Ectodermal cell (in vitro differentiated cells): ENCODE results near the gene ICAM2.
"Not testable (repeated sequence)": the region's sequence is repeated elsewhere in the genome, so short reads cannot be mapped to it uniquely, and the experiment has no call there.

Experiments
- H3K27ac ChIP-seq: 2 replicates; pipeline ENCODE4 v1.7.0; 2013; ENCODE audit warnings: mild to moderate bottlenecking, low read depth, low read length; ENCODE audit not compliant: insufficient read depth, poor library complexity, severe bottlenecking
- H3K27me3 ChIP-seq: 2 replicates; pipeline ENCODE4 v1.7.0; 2013; ENCODE audit warnings: mild to moderate bottlenecking, low read length; ENCODE audit not compliant: insufficient read depth, control insufficient read depth, poor library complexity, severe bottlenecking
- H3K36me3 ChIP-seq: one replicate; pipeline ENCODE4 v1.7.0; 2013; ENCODE audit warnings: low read length; ENCODE audit not compliant: control insufficient read depth, insufficient read depth
- H3K4me1 ChIP-seq: one replicate; pipeline ENCODE4 v1.7.0; 2013; ENCODE audit warnings: low read length; ENCODE audit not compliant: control insufficient read depth, insufficient read depth
- H3K4me3 ChIP-seq: 2 replicates; pipeline ENCODE4 v1.7.0; 2013; ENCODE audit warnings: low read depth, low read length, control low read depth; ENCODE audit not compliant: insufficient read depth
- H3K9me3 ChIP-seq: 2 replicates; pipeline ENCODE4 v1.7.0; 2013; ENCODE audit warnings: mild to moderate bottlenecking, low read length, moderate library complexity; ENCODE audit not compliant: control insufficient read depth
- WGBS, 2 experiments: methylation state at CpG; one replicate each; pipeline ENCODE4 v1.1.7; 2013; ENCODE audit warnings: missing lambda C conversion rate in 2 of 2; 5-methylcytosine and 5-hydroxymethylcytosine counted together

The ICAM2 gene

GRCh38 chr17:64015447-64015846 lies 5.0 kb downstream of the ICAM2 start:
- H3K36me3 ChIP-seq: no peaks in the 10 kb centered on the region
- no peaks in the 10 kb centered on the region for H3K27me3 ChIP-seq
- WGBS, 2 experiments: 88 to 95% methylated on average over 6 of the region's 6 CpGs
- H3K9me3 ChIP-seq: no peaks in the 10 kb centered on the region
- H3K27ac ChIP-seq: no peak overlapping the region
- no peak overlapping the region for H3K4me3 ChIP-seq
- H3K4me1 ChIP-seq: no peaks in the 10 kb centered on the region

- Histone ChIP-seq H3K27me3 (no peaks in the 10 kb centered on the region), H3K36me3 (no peaks in the 10 kb centered on the region), H3K4me3 (no peak overlapping the region), H3K9me3 (no peaks in the 10 kb centered on the region), H3K4me1 (peaks cover 7% of the 10 kb centered on the region), H3K27ac (no peak overlapping the region)
- WGBS, 2 experiments: 69 to 76% methylated on average over 8 of the region's 8 CpGs
Measured at GRCh38 chr17:64009571-64010402, 10.6 kb downstream of the ICAM2 start.

GRCh38 chr17:64008830-64009229 lies 11.6 kb downstream of the ICAM2 start:
- no peaks in the 10 kb centered on the region for H3K9me3 ChIP-seq
- H3K36me3 ChIP-seq: no peaks in the 10 kb centered on the region
- peaks cover 7% of the 10 kb centered on the region for H3K4me1 ChIP-seq
- H3K4me3 ChIP-seq: no peak overlapping the region
- 86% methylated on average over 4 of the region's 4 CpGs for WGBS, 2 experiments
- no peaks in the 10 kb centered on the region for H3K27me3 ChIP-seq
- H3K27ac ChIP-seq: no peak overlapping the region

GRCh38 chr17:64008346-64008745 lies 12.1 kb downstream of the ICAM2 start:
- no peaks in the 10 kb centered on the region for H3K36me3 ChIP-seq
- H3K4me1 ChIP-seq: peaks cover 7% of the 10 kb centered on the region
- H3K27ac ChIP-seq: no peak overlapping the region
- H3K9me3 ChIP-seq: no peaks in the 10 kb centered on the region
- H3K27me3 ChIP-seq: no peaks in the 10 kb centered on the region
- 94 to 96% methylated on average over 5 of the region's 5 CpGs for WGBS, 2 experiments
- H3K4me3 ChIP-seq: no peak overlapping the region

GRCh38 chr17:64007838-64008282 lies 12.6 kb downstream of the ICAM2 start:
- Histone ChIP-seq H3K36me3 (no peaks in the 10 kb centered on the region), H3K4me1 (peaks cover 7% of the 10 kb centered on the region), H3K4me3 (no peak overlapping the region), H3K27me3 (no peaks in the 10 kb centered on the region), H3K9me3 (no peaks in the 10 kb centered on the region), H3K27ac (no peak overlapping the region)
- WGBS, 2 experiments: 83 to 86% methylated on average over 5 of the region's 5 CpGs

GRCh38 chr17:64007089-64007837 lies 13.2 kb downstream of the ICAM2 start:
- H3K4me3 ChIP-seq, H3K36me3 ChIP-seq: not testable (repeated sequence)

GRCh38 chr17:64006361-64007088 lies 13.9 kb downstream of the ICAM2 start:
- 89 to 93% methylated on average over 13 of the region's 13 CpGs for WGBS, 2 experiments

More at GRCh38 chr17:64007089-64007837, 13.2 kb downstream of the ICAM2 start:
- not testable (repeated sequence) for H3K4me1 ChIP-seq, H3K27ac ChIP-seq, H3K9me3 ChIP-seq, H3K27me3 ChIP-seq
- WGBS, 2 experiments: 89 to 93% methylated on average over 5 of the region's 5 CpGs

GRCh38 chr17:64005734-64006167 lies 14.7 kb downstream of the ICAM2 start:
- Histone ChIP-seq H3K27me3 (no peaks in the 10 kb centered on the region), H3K4me1 (peaks cover 7% of the 10 kb centered on the region), H3K36me3 (no peaks in the 10 kb centered on the region), H3K27ac (no peak overlapping the region), H3K9me3 (no peaks in the 10 kb centered on the region), H3K4me3 (no peak overlapping the region)
- WGBS, 2 experiments: 66 to 70% methylated on average over 6 of the region's 6 CpGs

More at GRCh38 chr17:64006361-64007088, 13.9 kb downstream of the ICAM2 start:
- no peaks in the 10 kb centered on the region for H3K27me3 ChIP-seq
- peaks cover 7% of the 10 kb centered on the region for H3K4me1 ChIP-seq
- H3K4me3 ChIP-seq: no peak overlapping the region
- H3K36me3 ChIP-seq: no peaks in the 10 kb centered on the region
- no peak overlapping the region for H3K27ac ChIP-seq
- H3K9me3 ChIP-seq: no peaks in the 10 kb centered on the region

- Histone ChIP-seq H3K27me3 (no peaks in the 10 kb centered on the region), H3K36me3 (no peaks in the 10 kb centered on the region), H3K4me1 (peaks cover 7% of the 10 kb centered on the region), H3K4me3 (no peak overlapping the region), H3K9me3 (no peaks in the 10 kb centered on the region), H3K27ac (no peak overlapping the region)
- 89 to 92% methylated on average over 19 of the region's 19 CpGs for WGBS, 2 experiments
Measured at GRCh38 chr17:64004903-64005733, 15.3 kb downstream of the ICAM2 start.
